Measurements from ENCODE around the gene SYT14.

DNA sequence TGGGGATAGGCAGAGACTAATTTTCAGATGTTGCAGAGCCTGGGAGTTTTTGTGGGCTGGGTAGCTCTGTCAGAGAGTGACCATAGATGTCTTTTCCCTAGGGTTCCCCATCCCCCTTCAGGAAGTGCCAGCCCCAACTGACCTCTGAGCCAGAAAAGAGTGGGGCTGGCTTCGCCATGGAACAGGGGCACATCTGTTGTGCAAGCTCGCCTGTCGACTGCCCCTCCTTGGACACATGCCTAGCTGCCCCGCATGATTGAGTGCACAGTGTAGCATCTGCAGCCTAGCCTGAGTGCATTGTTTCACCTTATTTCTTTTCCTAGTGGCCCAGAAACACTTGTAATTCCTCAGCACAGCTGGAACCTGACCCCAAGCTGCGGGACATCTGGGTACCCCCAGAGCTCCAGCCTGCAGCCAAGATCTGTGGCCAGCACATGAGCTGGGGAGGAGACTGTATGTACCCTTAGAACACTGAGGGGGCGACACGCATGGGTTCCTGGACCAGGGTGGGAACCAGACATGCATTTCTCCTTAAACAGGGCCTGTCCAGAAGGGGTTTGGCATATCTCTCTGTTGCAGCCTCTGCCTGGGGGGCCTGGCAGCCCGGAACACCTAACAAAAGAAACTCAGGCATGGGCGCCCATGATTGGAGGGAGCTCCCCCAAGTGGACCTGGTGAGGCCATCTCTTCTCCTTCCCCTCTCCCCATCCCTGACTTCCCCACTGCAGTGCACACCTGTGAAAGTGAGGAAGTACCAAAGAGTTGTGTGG, 55.2 kb downstream of the SYT14 start:
- TF ChIP-seq, protein P1, sequence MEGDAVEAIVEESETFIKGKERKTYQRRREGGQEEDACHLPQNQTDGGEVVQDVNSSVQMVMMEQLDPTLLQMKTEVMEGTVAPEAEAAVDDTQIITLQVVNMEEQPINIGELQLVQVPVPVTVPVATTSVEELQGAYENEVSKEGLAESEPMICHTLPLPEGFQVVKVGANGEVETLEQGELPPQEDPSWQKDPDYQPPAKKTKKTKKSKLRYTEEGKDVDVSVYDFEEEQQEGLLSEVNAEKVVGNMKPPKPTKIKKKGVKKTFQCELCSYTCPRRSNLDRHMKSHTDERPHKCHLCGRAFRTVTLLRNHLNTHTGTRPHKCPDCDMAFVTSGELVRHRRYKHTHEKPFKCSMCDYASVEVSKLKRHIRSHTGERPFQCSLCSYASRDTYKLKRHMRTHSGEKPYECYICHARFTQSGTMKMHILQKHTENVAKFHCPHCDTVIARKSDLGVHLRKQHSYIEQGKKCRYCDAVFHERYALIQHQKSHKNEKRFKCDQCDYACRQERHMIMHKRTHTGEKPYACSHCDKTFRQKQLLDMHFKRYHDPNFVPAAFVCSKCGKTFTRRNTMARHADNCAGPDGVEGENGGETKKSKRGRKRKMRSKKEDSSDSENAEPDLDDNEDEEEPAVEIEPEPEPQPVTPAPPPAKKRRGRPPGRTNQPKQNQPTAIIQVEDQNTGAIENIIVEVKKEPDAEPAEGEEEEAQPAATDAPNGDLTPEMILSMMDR (IDR thresholded peaks at IDR 0.05; ENCODE audit: low read depth, low read length): no peak
- no peak for TF ChIP-seq EZH2phosphoT487 (IDR thresholded peaks at IDR 0.05; ENCODE audit: low read depth)
